CD14-positive monocyte (primary cell): ENCODE data around the gene UNC45B. TPM values are rescaled to one million over a fixed set of nuclear protein-coding genes. Genes with fewer than 3 reads are reported as not detected.
A peak's percentile ranks its signal among the peaks of the same experiment; 100 is the strongest.

ENCODE experiments used
- DNase-seq, 3 donors: peaks; one replicate each; pipeline ENCODE4 v3.0.0-alpha.2; 2011 to 2022
- H2AFZ ChIP-seq: 2 replicates; pipeline ENCODE4 v1.6.0; 2012; ENCODE audit warnings: mild to moderate bottlenecking, low read depth, low read length, inconsistent platforms; ENCODE audit not compliant: insufficient read depth, poor library complexity, severe bottlenecking
- H3K27ac ChIP-seq, 2 donors: 1 replicate in 1 of 2; 2 replicates in 1 of 2; pipeline ENCODE4 v1.5.1; 2012 to 2013; ENCODE audit warnings: low read length in 2 of 2, control low read depth in 1 of 2, inconsistent platforms in 1 of 2, low read depth in 1 of 2, mild to moderate bottlenecking in 1 of 2
- H3K27me3 ChIP-seq, 2 donors: one replicate each; pipeline versions ENCODE4 v1.6.0 to v1.6.1; 2011 to 2013; ENCODE audit warnings: low read length in 2 of 2; ENCODE audit not compliant: control insufficient read depth in 2 of 2, insufficient read depth in 2 of 2
- H3K36me3 ChIP-seq, 2 donors: replicated peaks in 1 of 2; 1 replicate in 1 of 2; 2 replicates in 1 of 2; pipeline versions ENCODE4 v1.5.1 to v1.6.1; 2012 to 2013; ENCODE audit warnings: low read length in 2 of 2, control low read depth in 1 of 2, inconsistent platforms in 1 of 2, mild to moderate bottlenecking in 1 of 2; ENCODE audit not compliant: insufficient read depth in 2 of 2, control insufficient read depth in 1 of 2
- H3K4me1 ChIP-seq, 2 donors: 1 replicate in 1 of 2; 2 replicates in 1 of 2; pipeline versions ENCODE4 v1.5.1 to v1.6.1; 2012 to 2013; ENCODE audit warnings: low read length in 2 of 2, control low read depth in 1 of 2, inconsistent platforms in 1 of 2, mild to moderate bottlenecking in 1 of 2, moderate library complexity in 1 of 2; ENCODE audit not compliant: insufficient read depth in 2 of 2, control insufficient read depth in 1 of 2
- H3K4me2 ChIP-seq: replicated peaks from 2 replicates; pipeline ENCODE3; 2012; ENCODE audit warnings: low read length, moderate library complexity, mild to moderate bottlenecking; ENCODE audit not compliant: poor library complexity, severe bottlenecking; ENCODE audit errors: extremely low read depth
- H3K4me3 ChIP-seq, 3 experiments: fragments of 200-600 bp in 1 of 3; sonication (generic) in 1 of 3; replicated peaks in 1 of 3; 1 replicate in 2 of 3; 2 replicates in 1 of 3; pipeline ENCODE4 v1.5.1; 2011 to 2013; ENCODE audit warnings: low read length in 3 of 3, mild to moderate bottlenecking in 3 of 3, control low read depth in 2 of 3, low read depth in 2 of 3, inconsistent platforms in 1 of 3, moderate library complexity in 1 of 3
- H3K79me2 ChIP-seq: 2 replicates; pipeline ENCODE4 v1.6.0; 2012; ENCODE audit warnings: mild to moderate bottlenecking, control low read depth, inconsistent platforms, low read length, moderate library complexity; ENCODE audit not compliant: insufficient read depth
- H3K9ac ChIP-seq: 2 replicates; pipeline ENCODE4 v1.6.0; 2017; ENCODE audit warnings: low read length, mild to moderate bottlenecking; ENCODE audit not compliant: insufficient read depth, poor library complexity, severe bottlenecking
- H3K9me3 ChIP-seq, 2 donors: replicated peaks in 1 of 2; 1 replicate in 1 of 2; 2 replicates in 1 of 2; pipeline versions ENCODE4 v1.5.1 to v1.6.1; 2012 to 2013; ENCODE audit warnings: low read length in 2 of 2, control low read depth in 1 of 2; ENCODE audit not compliant: control insufficient read depth in 1 of 2, insufficient read depth in 1 of 2
- H4K20me1 ChIP-seq: 2 replicates; pipeline ENCODE4 v1.6.0; 2012; ENCODE audit warnings: mild to moderate bottlenecking, low read length, control low read depth, moderate library complexity; ENCODE audit not compliant: insufficient read depth
- H3K27ac Mint-ChIP-seq, 7 donors: one replicate each; pipeline ENCODE4 v1.8.0; 2020; ENCODE audit warnings: mild to moderate bottlenecking in 7 of 7, mixed read lengths in 7 of 7, moderate library complexity in 6 of 7, inconsistent platforms in 2 of 7
- H3K27me3 Mint-ChIP-seq, 3 donors: one replicate each; pipeline ENCODE4 v1.8.0; 2021 to 2022; ENCODE audit warnings: low read depth in 3 of 3, mild to moderate bottlenecking in 3 of 3, mixed read lengths in 3 of 3, moderate library complexity in 3 of 3, inconsistent platforms in 1 of 3
- H3K36me3 Mint-ChIP-seq, 2 donors: one replicate each; pipeline ENCODE4 v1.8.0; 2020; ENCODE audit warnings: mixed read lengths in 2 of 2, inconsistent platforms in 1 of 2, mild to moderate bottlenecking in 1 of 2
- H3K4me1 Mint-ChIP-seq: one replicate; pipeline ENCODE4 v1.8.0; 2020; ENCODE audit warnings: mild to moderate bottlenecking, mixed read lengths
- H3K4me3 Mint-ChIP-seq, 2 donors: one replicate each; pipeline ENCODE4 v1.8.0; 2020; ENCODE audit warnings: mild to moderate bottlenecking in 2 of 2, mixed read lengths in 2 of 2, moderate library complexity in 1 of 2
- H3K9me3 Mint-ChIP-seq, 7 donors: one replicate each; pipeline ENCODE4 v1.8.0; 2020 to 2022; ENCODE audit warnings: mixed read lengths in 7 of 7, mild to moderate bottlenecking in 6 of 7, moderate library complexity in 6 of 7, inconsistent platforms in 2 of 7
- WGBS: methylation state at CpG from one replicate; pipeline ENCODE4 v1.1.5; 2013; ENCODE audit warnings: missing lambda C conversion rate; ENCODE audit not compliant: insufficient coverage; 5-methylcytosine and 5-hydroxymethylcytosine counted together
- intact Hi-C, 2 donors: fragments of 100-400 bp; cut with micrococcal nuclease; formaldehyde crosslinking; loops; one replicate each; pipeline versions ENCODE4 v1.15.0 to v1.15.1; 2023
- polyA plus RNA-seq, 3 donors: library from polyadenylated mRNA; depleted of rRNA in 1 of 3; unstranded in 2 of 3; stranded (reverse) in 1 of 3; fragments of 300-500 nt in 2 of 3; fragments of >200 nt in 1 of 3; fragmentation: Illumina TruSeq in 2 of 3; gene quantifications; 1 replicate in 2 of 3; 2 replicates in 1 of 3; pipeline ENCODE4 v1.2.3, GENCODE V29; 2012 to 2021
- TF ChIP-seq, protein P1 (sequence below): fragments of 200-600 bp; IDR thresholded peaks from one replicate; pipeline ENCODE4 v1.8.0; 2022; ENCODE audit warnings: antibody characterized with exemption, mild to moderate bottlenecking

Gene UNC45B
- polyA plus RNA-seq, 3 donors = not detected

GRCh38 chr17:35119370-35120165, 28.0 kb upstream of the UNC45B start, which contains the start of gene RAD51D:
Gene RAD51D, minus strand, starts transcription at chr17:35119860. Its CDS starts 247 bp downstream, at chr17:35119613.
- WGBS = under 1% methylated on average over 59 of the region's 72 CpGs
- peak within 1 kb of the TSS in 1 of 2 donors; percentile 82 for H3K27ac ChIP-seq
- H3K27me3 ChIP-seq = no peaks in the 10 kb centered on the region
- peak within 1 kb of the TSS; percentile 90 for H3K9ac ChIP-seq
- H3K36me3 ChIP-seq = peaks cover 3 to 8% of the 10 kb centered on the region in 2 donors
- peaks cover 16 to 21% of the 10 kb centered on the region in 2 donors for H3K4me1 ChIP-seq
- Mint-ChIP-seq H3K27me3 (peaks cover 0 to 5% (median 4%) of the 10 kb centered on the region in 3 donors), H3K4me1 (peaks cover 35% of the 10 kb centered on the region), H3K4me3 (peak within 1 kb of the TSS; percentile 90 to 95), H3K9me3 (peaks cover 0 to 3% (median 0%) of the 10 kb centered on the region in 7 donors), H3K36me3 (peaks cover 10 to 12% of the 10 kb centered on the region in 2 donors), H3K27ac (peak within 1 kb of the TSS; percentile 70 to 89 (median 77))
- intact Hi-C loops = loop anchor here (2.0 to 10.0 kb wide), 6 partner anchors 122 to 697 kb away; no protein-coding TSS in a partner anchor
- peak within 1 kb of the TSS; percentile 95 for H3K4me2 ChIP-seq
- peak within 1 kb of the TSS; percentile 73 to 97 (median 83) for H3K4me3 ChIP-seq
- no peaks in the 10 kb centered on the region for H4K20me1 ChIP-seq
- peaks cover 41% of the 10 kb centered on the region for H3K79me2 ChIP-seq
- peak within 1 kb of the TSS; percentile 100 for H2AFZ ChIP-seq
- TF ChIP-seq, protein P1, sequence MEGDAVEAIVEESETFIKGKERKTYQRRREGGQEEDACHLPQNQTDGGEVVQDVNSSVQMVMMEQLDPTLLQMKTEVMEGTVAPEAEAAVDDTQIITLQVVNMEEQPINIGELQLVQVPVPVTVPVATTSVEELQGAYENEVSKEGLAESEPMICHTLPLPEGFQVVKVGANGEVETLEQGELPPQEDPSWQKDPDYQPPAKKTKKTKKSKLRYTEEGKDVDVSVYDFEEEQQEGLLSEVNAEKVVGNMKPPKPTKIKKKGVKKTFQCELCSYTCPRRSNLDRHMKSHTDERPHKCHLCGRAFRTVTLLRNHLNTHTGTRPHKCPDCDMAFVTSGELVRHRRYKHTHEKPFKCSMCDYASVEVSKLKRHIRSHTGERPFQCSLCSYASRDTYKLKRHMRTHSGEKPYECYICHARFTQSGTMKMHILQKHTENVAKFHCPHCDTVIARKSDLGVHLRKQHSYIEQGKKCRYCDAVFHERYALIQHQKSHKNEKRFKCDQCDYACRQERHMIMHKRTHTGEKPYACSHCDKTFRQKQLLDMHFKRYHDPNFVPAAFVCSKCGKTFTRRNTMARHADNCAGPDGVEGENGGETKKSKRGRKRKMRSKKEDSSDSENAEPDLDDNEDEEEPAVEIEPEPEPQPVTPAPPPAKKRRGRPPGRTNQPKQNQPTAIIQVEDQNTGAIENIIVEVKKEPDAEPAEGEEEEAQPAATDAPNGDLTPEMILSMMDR = peak; percentile 90
- DNase-seq = peak; percentile 62 to 74 (median 72)
- no peaks in the 10 kb centered on the region for H3K9me3 ChIP-seq

GRCh38 chr17:35121315-35121714, 26.3 kb upstream of the UNC45B start, which contains the start of gene FNDC8:
Gene FNDC8, plus strand, starts transcription at chr17:35121615. Its CDS starts 79 bp downstream, at chr17:35121694.
- TF ChIP-seq, protein P1 = no peak
- H3K27ac ChIP-seq = no peak within 1 kb of the TSS
- peak within 1 kb of the TSS in 1 of 7 donors; percentile 19 for H3K27ac Mint-ChIP-seq
- H3K36me3 ChIP-seq = no peaks in the 10 kb centered on the region
- no peak within 1 kb of the TSS for H3K4me2 ChIP-seq
- H3K9ac ChIP-seq = no peak within 1 kb of the TSS
- H4K20me1 ChIP-seq = no peaks in the 10 kb centered on the region
- intact Hi-C loops = loop anchor here in 1 of 2 donors (5.0 kb wide), 1 partner anchor 699 kb away; no protein-coding TSS in a partner anchor
- H3K4me1 ChIP-seq = peaks cover 16 to 21% of the 10 kb centered on the region in 2 donors
- no peak within 1 kb of the TSS for H2AFZ ChIP-seq
- WGBS = no CpG with 5 or more reads among the region's 3 CpGs
- H3K9me3 ChIP-seq = no peaks in the 10 kb centered on the region
- H3K27me3 ChIP-seq = no peaks in the 10 kb centered on the region
- peaks cover 0 to 3% (median 0%) of the 10 kb centered on the region in 7 donors for H3K9me3 Mint-ChIP-seq
- peaks cover 7% of the 10 kb centered on the region in 2 donors for H3K36me3 Mint-ChIP-seq
- H3K4me3 Mint-ChIP-seq = no peak within 1 kb of the TSS
- DNase-seq = no peak
- H3K79me2 ChIP-seq = peaks cover 29% of the 10 kb centered on the region
- no peak within 1 kb of the TSS for H3K4me3 ChIP-seq
- peaks cover 0 to 4% (median 3%) of the 10 kb centered on the region in 3 donors for H3K27me3 Mint-ChIP-seq
- peaks cover 31% of the 10 kb centered on the region for H3K4me1 Mint-ChIP-seq
